ENCODE results near the gene ATRAID.

- TF ChIP-seq PRDM15 (CRISPR knock-in tag; IDR thresholded peaks at IDR 0.05) (no peak), CTCF (IDR thresholded peaks at IDR 0.05) (no peak), ZNF317 (CRISPR knock-in tag; IDR thresholded peaks at IDR 0.05; ENCODE audit: borderline replicate concordance, low read depth) (no peak), AFF4 (CRISPR knock-in tag; IDR thresholded peaks at IDR 0.05; ENCODE audit: borderline replicate concordance) (no peak), ZNF121 (CRISPR knock-in tag; IDR thresholded peaks at IDR 0.05) (no peak)
Observed at GRCh38 chr2:27203741-27204140, 8.1 kb upstream of the ATRAID start.
